ENCODE measurements around the gene ETV1.

ETV1 gene

GRCh38 chr7:13986208-13986607 lies 3.3 kb downstream of the ETV1 start:
- no peak for DNase-seq

- no peak for DNase-seq
Observed at GRCh38 chr7:13984831-13985685, 4.4 kb downstream of the ETV1 start.

- DNase-seq: no peak
Observed at GRCh38 chr7:13984061-13984460, 5.4 kb downstream of the ETV1 start.

GRCh38 chr7:13982940-13983677 lies 6.4 kb downstream of the ETV1 start:
- no peak for DNase-seq

- peak; percentile 71 for DNase-seq
Observed at GRCh38 chr7:13981070-13981469, 8.4 kb downstream of the ETV1 start.

- DNase-seq: no peak
Observed at GRCh38 chr7:13980474-13980873, 9.0 kb downstream of the ETV1 start.

- no peak for DNase-seq
Observed at GRCh38 chr7:13979671-13980435, 9.6 kb downstream of the ETV1 start.

GRCh38 chr7:13976594-13976993 lies 12.9 kb downstream of the ETV1 start:
- DNase-seq: no peak

- DNase-seq: no peak
Observed at GRCh38 chr7:13965077-13965476, 24.4 kb downstream of the ETV1 start.

- no peak for DNase-seq
Observed at GRCh38 chr7:13963925-13964324, 25.5 kb downstream of the ETV1 start.

GRCh38 chr7:13955494-13955893 lies 34.0 kb downstream of the ETV1 start:
- no peak for DNase-seq

GRCh38 chr7:13953368-13953767 lies 36.1 kb downstream of the ETV1 start:
- no peak for DNase-seq

- DNase-seq: no peak
Observed at GRCh38 chr7:13952921-13953320, 36.5 kb downstream of the ETV1 start.

- DNase-seq: no peak
Observed at GRCh38 chr7:13949939-13950338, 39.5 kb downstream of the ETV1 start.

GRCh38 chr7:13949445-13949844 lies 40.0 kb downstream of the ETV1 start:
- DNase-seq: no peak

GRCh38 chr7:13948019-13948801 lies 41.3 kb downstream of the ETV1 start:
- no peak for DNase-seq

GRCh38 chr7:13947535-13947934 lies 41.9 kb downstream of the ETV1 start:
- DNase-seq: no peak

GRCh38 chr7:13946181-13946580 lies 43.3 kb downstream of the ETV1 start:
- DNase-seq: no peak

GRCh38 chr7:13945670-13946069 lies 43.8 kb downstream of the ETV1 start:
- no peak for DNase-seq

- DNase-seq: no peak
Observed at GRCh38 chr7:13933536-13933935, 55.9 kb downstream of the ETV1 start.

GRCh38 chr7:13933091-13933490 lies 56.4 kb downstream of the ETV1 start:
- DNase-seq: no peak

- DNase-seq: no peak
Observed at GRCh38 chr7:13932131-13932530, 57.3 kb downstream of the ETV1 start.

GRCh38 chr7:13921062-13921461 lies 68.4 kb downstream of the ETV1 start:
- no peak for DNase-seq

Measured in left hindlimb (tissue), 1 donor.